Fibroblast of pulmonary artery (primary cell): Measurements from ENCODE around the gene HNRNPLL.

ENCODE experiments used
- DNase-seq: peaks from one replicate; pipeline ENCODE4 v3.0.0-alpha.2; 2010; ENCODE audit warnings: low read depth
- H3K4me3 ChIP-seq: replicated peaks from 2 replicates; pipeline ENCODE4 v1.5.1; 2011; ENCODE audit warnings: low read depth, mild to moderate bottlenecking, control low read depth, low read length, moderate library complexity
- TF ChIP-seq, protein P1 (sequence below): IDR thresholded peaks from 2 replicates; pipeline ENCODE4 v1.5.1; 2011; ENCODE audit warnings: mild to moderate bottlenecking, control low read depth, low read length, inconsistent platforms; ENCODE audit errors: missing control alignments

The HNRNPLL gene

DNA sequence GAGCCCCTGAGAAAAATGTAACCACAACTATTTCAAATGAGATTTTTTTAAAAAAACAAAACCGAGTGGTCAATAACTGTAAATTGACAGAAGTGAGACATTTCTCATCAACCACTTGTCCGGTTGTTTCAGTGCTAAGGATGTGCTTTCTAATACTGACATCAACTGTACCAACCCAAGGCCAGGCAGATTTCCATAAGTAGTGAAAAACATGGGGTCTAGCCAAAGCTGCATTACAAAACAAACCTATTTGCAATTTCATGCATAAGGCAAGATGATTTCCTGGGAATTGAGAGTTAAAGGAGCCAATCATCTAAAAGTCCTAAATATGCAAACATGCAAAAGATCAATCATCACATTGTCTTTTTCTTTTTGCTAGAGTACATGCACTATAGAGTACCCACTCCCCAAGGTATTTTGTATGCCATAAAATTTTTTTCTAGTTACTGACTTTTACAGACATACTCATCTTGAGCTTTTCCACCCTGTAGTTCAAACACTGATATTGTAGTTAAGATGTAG is 22.6 kb downstream of the HNRNPLL start:
- TF ChIP-seq, protein P1, sequence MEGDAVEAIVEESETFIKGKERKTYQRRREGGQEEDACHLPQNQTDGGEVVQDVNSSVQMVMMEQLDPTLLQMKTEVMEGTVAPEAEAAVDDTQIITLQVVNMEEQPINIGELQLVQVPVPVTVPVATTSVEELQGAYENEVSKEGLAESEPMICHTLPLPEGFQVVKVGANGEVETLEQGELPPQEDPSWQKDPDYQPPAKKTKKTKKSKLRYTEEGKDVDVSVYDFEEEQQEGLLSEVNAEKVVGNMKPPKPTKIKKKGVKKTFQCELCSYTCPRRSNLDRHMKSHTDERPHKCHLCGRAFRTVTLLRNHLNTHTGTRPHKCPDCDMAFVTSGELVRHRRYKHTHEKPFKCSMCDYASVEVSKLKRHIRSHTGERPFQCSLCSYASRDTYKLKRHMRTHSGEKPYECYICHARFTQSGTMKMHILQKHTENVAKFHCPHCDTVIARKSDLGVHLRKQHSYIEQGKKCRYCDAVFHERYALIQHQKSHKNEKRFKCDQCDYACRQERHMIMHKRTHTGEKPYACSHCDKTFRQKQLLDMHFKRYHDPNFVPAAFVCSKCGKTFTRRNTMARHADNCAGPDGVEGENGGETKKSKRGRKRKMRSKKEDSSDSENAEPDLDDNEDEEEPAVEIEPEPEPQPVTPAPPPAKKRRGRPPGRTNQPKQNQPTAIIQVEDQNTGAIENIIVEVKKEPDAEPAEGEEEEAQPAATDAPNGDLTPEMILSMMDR: no peak
- H3K4me3 ChIP-seq: no peak overlapping the region
- no peak for DNase-seq

DNA sequence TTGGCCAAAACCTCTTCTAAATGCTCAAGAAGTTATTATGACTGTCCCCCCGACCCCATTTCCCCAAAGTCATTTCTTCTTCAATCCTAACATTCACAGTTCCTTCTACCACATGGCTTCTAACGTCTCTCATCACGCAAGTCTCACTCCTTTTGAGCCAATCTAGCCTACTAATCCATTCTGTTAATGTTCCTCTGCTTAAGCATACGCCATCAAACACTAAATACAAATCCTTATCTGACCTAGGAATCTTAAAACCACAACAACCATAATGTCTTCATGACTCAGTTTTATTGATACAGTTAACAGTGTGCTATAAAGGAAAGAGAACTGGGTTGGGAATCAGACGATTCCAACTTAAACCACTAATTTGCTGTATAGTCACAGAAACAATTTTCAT is 23.9 kb downstream of the HNRNPLL start:
- no peak overlapping the region for H3K4me3 ChIP-seq
- TF ChIP-seq, protein P1: no peak
- DNase-seq: no peak

DNA sequence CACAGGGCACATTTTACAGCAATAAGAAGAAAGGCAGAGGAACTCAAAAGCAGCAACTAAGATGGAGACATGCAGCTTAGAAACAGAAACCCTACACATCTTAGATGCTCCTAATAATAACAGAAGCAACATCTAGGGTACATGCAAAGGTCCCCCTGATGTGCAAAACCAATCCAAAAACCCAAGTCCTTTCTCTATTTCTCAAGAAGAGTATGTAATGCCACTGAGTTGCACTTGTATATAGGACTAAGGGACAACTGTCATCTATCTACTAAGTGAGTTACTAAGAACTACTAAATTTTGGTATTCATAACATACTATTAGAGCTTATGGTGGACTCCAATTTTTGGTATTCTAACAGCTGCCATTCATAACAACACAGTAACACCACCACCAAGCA is 28.4 kb downstream of the HNRNPLL start:
- DNase-seq: no peak
- H3K4me3 ChIP-seq: no peak overlapping the region
- TF ChIP-seq, protein P1: no peak

DNA sequence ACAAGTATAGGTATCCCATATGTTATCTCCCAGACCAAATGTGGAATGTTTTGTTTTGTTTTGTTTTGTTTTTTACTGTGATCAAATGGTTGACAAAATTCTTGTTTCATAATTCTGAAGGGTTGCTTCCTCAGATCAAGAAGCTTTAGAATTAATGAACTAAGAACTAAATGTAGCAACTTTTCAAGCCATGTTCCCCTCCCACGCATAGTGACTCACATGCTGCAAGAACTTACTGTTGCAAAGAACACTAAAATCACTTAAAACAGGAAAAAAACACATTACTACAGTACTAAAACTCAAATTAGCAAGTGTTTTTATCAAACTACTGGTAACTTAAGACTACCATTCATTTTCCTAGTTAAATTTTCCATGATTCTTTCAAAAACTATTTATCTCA is 30.6 kb downstream of the HNRNPLL start:
- no peak overlapping the region for H3K4me3 ChIP-seq
- TF ChIP-seq, protein P1: no peak
- DNase-seq: peak; percentile 94

DNA sequence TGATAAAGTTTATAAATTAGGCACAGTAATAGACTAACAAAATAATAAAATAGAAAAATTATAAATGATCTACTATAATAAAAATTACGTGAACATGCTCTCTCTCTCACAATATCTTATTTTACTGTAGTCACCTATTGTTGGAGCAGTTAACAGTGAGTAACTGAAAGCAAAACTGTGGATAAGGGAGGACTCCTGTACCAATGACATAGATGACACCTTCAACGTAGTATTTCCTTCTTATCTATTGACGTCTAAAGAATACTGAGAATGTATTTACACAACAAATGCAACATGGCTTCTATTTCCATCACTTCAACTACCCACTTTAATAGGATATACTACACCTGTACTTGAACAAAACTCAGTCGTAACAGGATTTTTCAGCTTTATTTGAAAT is 31.5 kb downstream of the HNRNPLL start:
- no peak for DNase-seq
- H3K4me3 ChIP-seq: no peak overlapping the region
- TF ChIP-seq, protein P1: no peak

DNA sequence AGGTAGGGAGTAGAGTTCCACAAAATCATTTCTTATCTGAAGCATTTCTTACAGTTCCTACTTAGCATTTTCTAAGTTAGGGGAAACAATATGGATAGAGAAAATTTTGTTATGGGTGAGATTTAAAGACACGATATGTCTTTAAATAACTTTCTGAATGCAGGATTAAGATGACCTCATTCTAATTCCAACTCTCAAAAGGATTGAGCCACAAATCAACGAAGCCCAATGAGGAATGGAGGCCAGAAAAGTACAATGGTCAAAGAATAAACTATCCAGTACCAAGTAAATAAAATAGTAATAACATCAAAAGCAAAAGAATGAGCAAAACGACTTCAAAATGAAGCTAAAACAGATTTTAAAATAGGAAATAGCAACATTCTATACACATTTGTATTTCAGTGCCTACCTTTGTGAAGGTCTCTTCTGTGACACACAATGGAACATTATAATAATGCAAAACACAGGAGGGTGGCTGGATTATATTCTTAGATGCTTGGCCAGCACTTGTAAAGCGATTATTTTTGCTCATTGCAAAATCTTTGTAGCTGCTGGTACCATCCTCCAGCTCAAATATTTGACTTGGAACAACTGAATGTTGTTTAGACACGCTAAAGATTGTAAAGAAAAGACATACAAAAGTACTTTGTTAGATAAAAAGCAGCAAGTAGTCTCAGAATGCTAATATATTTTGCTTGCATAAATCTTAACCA is 33.8 kb downstream of the HNRNPLL start:
- TF ChIP-seq, protein P1: no peak
- DNase-seq: no peak
- H3K4me3 ChIP-seq: no peak overlapping the region

DNA sequence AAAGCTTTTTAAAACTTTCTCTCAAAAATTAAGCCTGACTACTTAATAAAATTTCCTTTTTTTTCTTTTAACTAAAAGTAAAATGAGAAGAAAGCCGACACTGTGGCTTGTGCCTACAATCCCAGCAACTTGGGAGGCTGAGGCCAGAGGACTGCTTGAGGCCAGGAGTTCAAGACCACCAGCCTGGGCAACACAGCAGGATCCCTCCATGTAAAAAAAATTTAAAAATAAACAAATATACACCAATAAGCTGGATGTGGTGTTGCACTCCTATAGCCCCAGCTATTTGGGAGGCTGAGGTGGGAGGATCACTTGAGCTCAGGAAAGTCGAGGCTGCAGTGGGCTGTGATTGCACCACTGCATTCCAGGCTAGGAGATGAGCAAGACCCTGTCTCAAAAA is 37.4 kb downstream of the HNRNPLL start:
- TF ChIP-seq, protein P1: no peak
- no peak overlapping the region for H3K4me3 ChIP-seq
- no peak for DNase-seq
